Stimulated activated memory B cell treated with anti-CD40 and anti-IgM and Interleukin-4, amounts not matched to agents 10 μg/mL and 1 μg/mL and 100 μg/mL, for 72 hours (primary cell): Measurements from ENCODE around the gene CTSO.
A peak's percentile ranks its signal among the peaks of the same experiment; 100 is the strongest.

Experiments
- ATAC-seq: fragments of 150-1000 bp; cut with Tn5 transposase; 2 replicates; pipeline ENCODE4 v1.10.0; 2021
- H3K27ac Mint-ChIP-seq: one replicate; pipeline ENCODE4 v1.8.0; 2022; ENCODE audit warnings: mild to moderate bottlenecking, mixed read lengths
- H3K27me3 Mint-ChIP-seq: one replicate; pipeline ENCODE4 v1.8.0; 2022; ENCODE audit warnings: mixed read lengths
- H3K36me3 Mint-ChIP-seq: one replicate; pipeline ENCODE4 v1.8.0; 2022; ENCODE audit warnings: mixed read lengths
- H3K4me1 Mint-ChIP-seq: one replicate; pipeline ENCODE4 v1.8.0; 2022; ENCODE audit warnings: mixed read lengths
- H3K4me3 Mint-ChIP-seq: one replicate; pipeline ENCODE4 v1.8.0; 2022; ENCODE audit warnings: mild to moderate bottlenecking, moderate library complexity, mixed read lengths
- H3K9me3 Mint-ChIP-seq: one replicate; pipeline ENCODE4 v1.8.0; 2022; ENCODE audit warnings: mixed read lengths

CTSO gene, protein sequence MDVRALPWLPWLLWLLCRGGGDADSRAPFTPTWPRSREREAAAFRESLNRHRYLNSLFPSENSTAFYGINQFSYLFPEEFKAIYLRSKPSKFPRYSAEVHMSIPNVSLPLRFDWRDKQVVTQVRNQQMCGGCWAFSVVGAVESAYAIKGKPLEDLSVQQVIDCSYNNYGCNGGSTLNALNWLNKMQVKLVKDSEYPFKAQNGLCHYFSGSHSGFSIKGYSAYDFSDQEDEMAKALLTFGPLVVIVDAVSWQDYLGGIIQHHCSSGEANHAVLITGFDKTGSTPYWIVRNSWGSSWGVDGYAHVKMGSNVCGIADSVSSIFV

DNA sequence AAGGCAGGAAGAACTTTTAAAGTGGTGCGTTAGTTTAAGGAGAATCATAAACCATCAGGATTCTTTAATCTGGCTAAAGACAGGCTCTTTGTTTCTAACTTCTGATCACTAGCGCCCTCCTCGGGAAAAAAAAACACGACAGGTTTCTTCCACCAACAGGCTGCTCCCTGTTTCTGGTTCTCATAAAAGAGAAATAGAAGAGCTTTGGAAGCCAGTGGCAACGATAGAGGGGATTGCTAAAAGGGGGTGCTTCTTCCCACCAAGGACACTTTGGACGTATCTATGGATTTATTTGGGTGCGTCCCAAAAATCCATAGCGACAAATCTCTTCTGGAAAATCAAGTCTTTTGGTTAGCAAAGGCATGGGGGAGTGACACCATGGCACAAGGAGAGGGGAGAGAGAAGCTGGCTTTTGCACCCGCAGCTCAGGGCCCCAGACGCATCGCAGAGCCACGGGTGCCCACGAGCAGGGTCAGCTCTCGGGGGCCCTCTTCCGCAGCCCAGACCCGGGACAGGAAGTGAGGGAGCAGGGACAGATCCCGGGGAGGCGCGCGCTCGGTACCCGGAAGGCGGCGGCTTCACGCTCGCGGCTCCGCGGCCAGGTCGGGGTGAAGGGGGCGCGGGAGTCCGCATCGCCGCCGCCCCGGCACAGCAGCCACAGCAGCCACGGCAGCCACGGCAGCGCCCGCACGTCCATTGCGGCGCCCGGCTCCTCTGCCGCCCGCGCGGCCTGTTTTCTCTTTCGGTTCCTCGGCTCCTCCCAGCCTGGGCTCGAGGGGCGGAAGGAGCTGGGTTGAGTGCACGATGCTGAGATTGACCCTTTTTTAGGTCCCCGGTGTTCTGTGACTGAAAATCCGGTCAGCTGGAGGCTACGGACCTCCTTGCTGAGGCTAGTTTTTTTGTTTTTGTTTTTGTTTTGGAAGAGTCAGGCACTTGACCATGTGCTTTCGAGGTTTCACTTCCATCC is at the start of gene CTSO:
CTSO (minus strand) TSS at position 716 of the 967 bp plus-strand sequence; CDS start at position 697, 19 bp downstream.
- no peaks in the 10 kb centered on the region for H3K9me3 Mint-ChIP-seq
- peaks cover 6% of the 10 kb centered on the region for H3K4me1 Mint-ChIP-seq
- H3K27me3 Mint-ChIP-seq, result peaks cover under 1% of the 10 kb centered on the region
- ATAC-seq, result peak; percentile 95
- no peaks in the 10 kb centered on the region for H3K36me3 Mint-ChIP-seq
- H3K4me3 Mint-ChIP-seq, result peak within 1 kb of the TSS; percentile 94
- peak within 1 kb of the TSS; percentile 95 for H3K27ac Mint-ChIP-seq

DNA sequence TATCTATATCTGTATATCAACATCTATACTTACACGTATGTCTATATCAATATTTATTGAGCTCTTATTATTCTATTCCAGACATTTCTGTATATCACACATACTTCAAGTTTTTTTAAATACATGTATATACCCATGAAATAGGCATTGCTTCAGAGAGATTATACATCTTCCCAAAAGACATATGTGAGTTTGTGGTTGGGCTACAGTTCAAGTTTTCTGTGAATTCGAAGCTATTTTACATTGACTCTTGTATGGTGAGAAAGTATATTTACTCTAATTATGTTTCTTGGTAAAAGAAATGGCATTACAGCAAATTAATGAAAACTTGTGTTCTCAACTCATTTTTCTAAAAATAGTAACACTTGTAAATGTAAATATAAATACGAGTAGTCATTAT is 46.8 kb upstream of the CTSO start:
- H3K4me3 Mint-ChIP-seq, result no peak overlapping the region
- no peaks in the 10 kb centered on the region for H3K4me1 Mint-ChIP-seq
- ATAC-seq, result no peak

DNA sequence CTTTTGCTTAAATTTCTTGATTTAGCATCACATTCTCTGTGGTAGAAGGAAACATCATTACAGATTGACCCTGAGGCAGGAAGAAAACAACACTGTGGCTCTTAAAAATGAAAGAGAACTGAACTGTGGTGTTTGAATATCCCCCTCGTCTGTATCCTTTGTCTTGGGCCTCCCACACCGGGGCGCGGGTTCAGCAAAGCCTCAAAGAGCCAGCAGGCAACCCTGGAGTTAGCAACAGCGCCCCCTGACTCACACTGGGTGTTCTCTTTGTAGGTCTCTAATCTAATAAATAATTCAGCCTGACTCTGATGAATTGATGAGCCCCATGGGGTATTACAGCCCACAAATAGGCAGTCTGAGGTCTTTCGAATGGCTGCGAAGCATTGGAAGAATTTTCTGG is 46.1 kb upstream of the CTSO start:
- Mint-ChIP-seq H3K27ac (no peak overlapping the region), H3K4me1 (no peaks in the 10 kb centered on the region), H3K27me3 (no peaks in the 10 kb centered on the region), H3K36me3 (no peaks in the 10 kb centered on the region), H3K9me3 (no peaks in the 10 kb centered on the region), H3K4me3 (no peak overlapping the region)
- ATAC-seq, result no peak

More for the DNA sequence above, 46.8 kb upstream of the CTSO start:
- no peaks in the 10 kb centered on the region for H3K36me3 Mint-ChIP-seq
- H3K9me3 Mint-ChIP-seq, result no peaks in the 10 kb centered on the region
- H3K27ac Mint-ChIP-seq, result no peak overlapping the region
- no peaks in the 10 kb centered on the region for H3K27me3 Mint-ChIP-seq

DNA sequence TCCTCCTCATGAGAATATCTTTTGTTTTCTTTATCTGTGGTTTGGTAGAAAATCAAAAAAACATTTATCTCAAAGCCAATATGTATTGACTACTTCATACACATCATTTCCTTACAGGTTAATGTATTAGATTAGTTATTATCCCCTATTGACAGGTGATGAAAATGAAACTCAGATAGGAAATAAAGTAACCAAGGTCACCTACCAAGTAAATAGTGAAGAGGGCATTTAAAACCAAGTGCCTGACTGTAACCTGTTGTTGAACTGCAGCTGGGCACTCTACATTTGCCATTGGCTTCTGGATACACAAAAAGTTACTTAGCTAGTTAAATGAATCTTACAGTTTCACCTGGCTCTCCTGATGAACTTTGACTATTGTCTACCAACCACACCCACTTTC is 41.4 kb upstream of the CTSO start:
- Mint-ChIP-seq H3K4me3 (no peak overlapping the region), H3K27ac (no peak overlapping the region), H3K36me3 (no peaks in the 10 kb centered on the region), H3K4me1 (no peaks in the 10 kb centered on the region), H3K9me3 (no peaks in the 10 kb centered on the region), H3K27me3 (no peaks in the 10 kb centered on the region)
- ATAC-seq, result no peak

DNA sequence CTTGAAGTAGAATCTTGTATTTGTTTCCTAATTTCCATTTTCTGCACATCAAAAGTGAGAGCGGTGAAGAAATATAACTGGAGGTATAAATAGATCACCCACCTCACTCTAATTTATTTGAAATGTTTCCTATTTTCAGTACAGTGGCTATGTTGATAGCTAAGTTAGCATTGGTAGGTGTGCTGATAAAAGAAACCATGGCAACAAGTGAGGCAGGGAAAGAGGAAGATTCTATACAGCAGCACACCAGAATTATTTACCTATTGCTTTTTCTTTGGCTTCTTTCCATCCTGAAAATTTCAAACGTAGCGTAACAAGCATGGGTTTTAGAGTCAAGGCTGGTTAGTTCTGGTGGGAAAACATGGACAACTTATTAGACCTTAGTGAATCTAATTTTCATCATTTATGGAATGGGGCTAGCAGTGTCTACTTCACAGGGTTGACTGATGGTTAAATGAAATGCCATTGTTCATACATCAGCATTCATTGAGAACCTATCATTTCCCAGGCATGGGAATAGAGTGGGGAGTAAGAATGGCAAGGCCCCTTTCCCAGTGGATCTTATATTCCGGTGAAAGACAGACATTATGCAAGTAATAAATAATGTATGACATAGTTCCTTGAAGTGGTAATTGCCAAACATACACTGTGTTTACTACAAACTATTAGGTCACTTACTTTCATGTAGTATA is 30.6 kb upstream of the CTSO start:
- Mint-ChIP-seq H3K27me3 (no peaks in the 10 kb centered on the region), H3K27ac (no peak overlapping the region), H3K4me1 (no peaks in the 10 kb centered on the region), H3K4me3 (no peak overlapping the region), H3K36me3 (no peaks in the 10 kb centered on the region), H3K9me3 (peaks cover 8% of the 10 kb centered on the region)
- ATAC-seq, result no peak

DNA sequence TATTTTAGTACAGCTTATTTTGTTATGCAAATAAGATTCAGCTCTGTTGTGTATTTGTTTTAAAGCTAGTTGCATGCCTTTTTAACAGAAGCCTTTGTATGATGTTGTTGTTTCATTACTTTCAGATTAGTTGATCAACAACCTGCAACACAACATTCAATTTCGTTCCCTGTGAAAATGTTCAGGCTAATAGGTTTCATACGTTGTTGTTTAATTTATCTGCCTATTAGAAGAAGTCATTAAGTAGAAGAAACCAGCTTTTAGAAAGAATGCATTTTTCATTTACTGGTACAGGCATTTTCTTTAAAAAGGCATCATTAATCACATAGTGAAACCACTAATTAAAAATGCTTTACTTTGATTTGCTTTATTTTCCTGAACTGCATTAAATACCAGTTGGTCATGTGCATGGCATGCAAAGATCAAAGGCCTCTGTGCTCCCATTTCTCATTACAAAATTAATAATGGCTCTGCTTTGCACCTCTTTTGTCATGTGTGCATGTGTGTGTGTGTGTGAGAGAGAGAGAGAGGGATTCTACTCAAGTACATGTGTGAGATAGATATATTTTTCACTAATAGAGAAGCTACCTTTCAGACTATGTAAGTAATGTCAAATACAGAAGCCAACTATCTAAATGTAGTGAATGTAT is 29.2 kb upstream of the CTSO start:
- no peak for ATAC-seq
- no peaks in the 10 kb centered on the region for H3K36me3 Mint-ChIP-seq
- peaks cover 10% of the 10 kb centered on the region for H3K9me3 Mint-ChIP-seq
- H3K27ac Mint-ChIP-seq, result no peak overlapping the region
- no peaks in the 10 kb centered on the region for H3K27me3 Mint-ChIP-seq
- no peaks in the 10 kb centered on the region for H3K4me1 Mint-ChIP-seq
- H3K4me3 Mint-ChIP-seq, result no peak overlapping the region

DNA sequence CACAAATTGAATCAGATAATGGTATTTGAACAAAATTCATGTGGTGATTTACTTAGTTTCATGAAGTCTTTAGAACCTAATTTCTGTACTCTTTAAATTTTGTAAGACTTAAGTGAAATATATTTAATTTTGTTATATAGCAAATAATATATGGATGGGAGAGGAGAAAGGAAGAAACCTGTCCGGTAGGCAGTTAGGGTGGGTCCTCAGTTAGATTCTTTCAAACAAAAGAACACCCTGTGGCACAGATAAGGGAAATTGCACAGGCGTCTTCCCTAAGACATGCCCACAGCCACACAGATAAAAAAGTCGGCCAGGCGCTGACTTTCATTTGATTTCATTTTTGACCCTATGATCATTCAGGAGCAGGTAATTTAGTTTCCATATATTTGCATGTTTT is 25.1 kb upstream of the CTSO start:
- Mint-ChIP-seq H3K36me3 (no peaks in the 10 kb centered on the region), H3K4me3 (no peak overlapping the region), H3K9me3 (peaks cover 10% of the 10 kb centered on the region), H3K27ac (no peak overlapping the region), H3K27me3 (no peaks in the 10 kb centered on the region), H3K4me1 (no peaks in the 10 kb centered on the region)
- no peak for ATAC-seq

DNA sequence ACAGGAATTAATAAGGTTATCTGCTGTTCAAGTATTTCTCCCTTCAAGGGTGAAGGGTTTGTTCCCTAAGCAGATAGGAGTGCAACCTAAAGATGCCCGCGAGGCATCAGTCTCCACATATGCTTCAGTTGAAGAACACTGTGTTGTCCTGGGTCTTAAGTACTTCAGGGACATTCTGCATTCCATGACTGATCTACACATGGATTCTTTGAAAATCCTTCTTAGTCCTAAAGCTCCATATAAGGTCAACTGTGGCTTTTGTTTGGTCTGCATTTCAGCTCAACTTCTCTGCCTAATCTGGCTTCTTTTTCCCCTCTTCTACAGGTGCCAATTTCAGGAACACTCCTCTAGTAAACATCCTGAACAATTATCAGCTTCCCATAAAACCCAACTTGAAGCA is 21.8 kb upstream of the CTSO start:
- ATAC-seq, result no peak
- no peaks in the 10 kb centered on the region for H3K27me3 Mint-ChIP-seq
- no peaks in the 10 kb centered on the region for H3K4me1 Mint-ChIP-seq
- H3K4me3 Mint-ChIP-seq, result no peak overlapping the region
- H3K27ac Mint-ChIP-seq, result no peak overlapping the region
- H3K36me3 Mint-ChIP-seq, result no peaks in the 10 kb centered on the region
- peaks cover 9% of the 10 kb centered on the region for H3K9me3 Mint-ChIP-seq

DNA sequence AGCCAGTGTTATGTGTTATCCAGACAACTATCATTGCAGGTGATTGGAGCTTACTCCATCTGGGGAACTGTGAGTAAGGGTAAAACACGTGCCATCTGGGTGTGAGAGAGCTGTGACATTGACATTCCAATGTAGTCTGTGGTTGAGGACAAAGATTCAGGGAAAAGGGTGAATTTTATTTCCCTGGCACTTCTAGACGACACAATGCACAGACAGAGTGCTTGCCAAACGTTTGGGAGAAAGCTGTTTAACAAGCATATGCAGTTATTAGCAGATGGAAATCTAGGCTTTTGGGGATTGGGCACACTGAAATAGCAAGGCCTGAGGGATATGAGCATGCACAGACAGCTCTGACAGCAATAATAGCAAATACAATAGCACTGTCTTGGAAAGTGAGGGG is 21.3 kb upstream of the CTSO start:
- H3K4me1 Mint-ChIP-seq, result no peaks in the 10 kb centered on the region

DNA sequence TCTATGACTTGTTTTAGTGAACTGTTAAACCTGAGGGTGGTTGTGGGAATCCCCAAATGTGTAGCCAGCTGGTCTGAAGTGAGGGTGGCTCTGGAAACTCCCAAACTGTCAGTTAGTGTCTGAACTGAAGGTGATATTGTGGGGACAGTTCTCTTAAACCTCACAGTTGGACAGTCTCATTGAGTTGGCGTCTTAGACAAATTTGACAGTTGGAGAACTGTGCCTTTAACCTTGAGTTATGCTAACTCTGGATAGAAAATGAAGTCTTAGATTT is 20.7 kb upstream of the CTSO start:
- no peak overlapping the region for H3K27ac Mint-ChIP-seq

More for the DNA sequence above, 21.3 kb upstream of the CTSO start:
- H3K27me3 Mint-ChIP-seq, result no peaks in the 10 kb centered on the region
- no peak overlapping the region for H3K27ac Mint-ChIP-seq
- no peaks in the 10 kb centered on the region for H3K36me3 Mint-ChIP-seq
- no peak for ATAC-seq
- H3K4me3 Mint-ChIP-seq, result no peak overlapping the region
- H3K9me3 Mint-ChIP-seq, result peaks cover 8% of the 10 kb centered on the region

DNA sequence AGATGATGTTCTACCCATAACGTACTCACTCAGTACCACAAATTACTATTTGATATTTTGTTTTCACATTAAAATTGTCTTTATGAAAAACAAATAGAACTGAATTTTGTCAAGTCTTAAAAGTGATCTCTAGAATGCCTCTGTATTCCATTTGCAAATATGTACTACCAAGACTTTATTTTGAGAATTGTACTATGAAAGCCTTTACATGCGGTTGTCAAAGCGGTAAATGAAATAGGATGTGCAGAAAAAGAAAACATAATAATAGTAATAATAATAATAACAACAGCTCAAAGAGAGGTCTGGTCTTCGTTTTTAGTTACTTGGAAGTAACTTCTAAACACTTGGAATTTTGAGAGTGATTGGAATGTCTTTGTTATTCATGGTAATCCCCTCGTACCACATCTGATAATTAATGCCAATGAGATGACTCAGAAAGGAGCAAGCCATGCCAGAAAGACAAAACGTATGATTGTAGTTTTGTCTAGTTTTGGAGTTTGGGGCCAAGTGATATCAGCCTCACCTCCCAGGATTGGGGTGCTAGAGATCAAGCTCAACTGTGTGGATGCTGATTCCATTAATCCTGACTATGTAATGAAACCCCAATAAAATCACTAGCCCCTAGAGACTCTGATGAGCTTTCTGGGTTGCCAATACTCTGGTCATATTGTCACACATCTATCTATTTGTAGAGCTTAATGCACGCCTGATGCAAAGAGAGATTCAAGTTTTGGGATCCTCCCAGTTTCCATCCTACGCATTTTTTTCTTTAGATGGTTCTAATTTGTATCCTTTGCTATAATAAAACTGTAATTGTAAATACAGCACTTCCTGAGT is 20.2 kb upstream of the CTSO start:
- no peaks in the 10 kb centered on the region for H3K4me1 Mint-ChIP-seq
- ATAC-seq, result no peak
- no peak overlapping the region for H3K27ac Mint-ChIP-seq
- no peaks in the 10 kb centered on the region for H3K36me3 Mint-ChIP-seq
- H3K9me3 Mint-ChIP-seq, result no peaks in the 10 kb centered on the region
- no peaks in the 10 kb centered on the region for H3K27me3 Mint-ChIP-seq
- no peak overlapping the region for H3K4me3 Mint-ChIP-seq

More for the DNA sequence above, 20.7 kb upstream of the CTSO start:
- ATAC-seq, result peak; percentile 66
- H3K36me3 Mint-ChIP-seq, result no peaks in the 10 kb centered on the region
- no peaks in the 10 kb centered on the region for H3K4me1 Mint-ChIP-seq
- peaks cover 4% of the 10 kb centered on the region for H3K9me3 Mint-ChIP-seq
- no peak overlapping the region for H3K4me3 Mint-ChIP-seq
- H3K27me3 Mint-ChIP-seq, result no peaks in the 10 kb centered on the region

DNA sequence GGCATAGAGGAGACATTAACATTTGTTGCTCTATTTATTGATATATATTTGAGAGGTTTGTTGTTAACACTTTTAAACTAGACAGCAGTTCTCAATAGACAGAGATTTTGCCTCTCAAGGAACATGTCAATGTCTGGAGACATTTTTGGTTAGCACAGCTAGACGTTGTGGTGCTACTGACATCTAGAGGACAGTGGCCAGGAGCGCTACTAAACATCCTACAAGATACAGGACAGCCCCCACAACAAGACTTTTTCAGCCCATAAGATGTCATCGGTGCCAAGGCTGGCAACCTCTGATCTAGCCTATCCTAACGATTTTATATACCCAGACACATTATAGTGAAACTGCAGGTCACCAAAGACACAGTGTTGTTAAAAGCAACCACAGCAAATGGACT is 18.4 kb upstream of the CTSO start:
- Mint-ChIP-seq H3K27me3 (no peaks in the 10 kb centered on the region), H3K27ac (no peak overlapping the region), H3K36me3 (no peaks in the 10 kb centered on the region), H3K9me3 (peaks cover 4% of the 10 kb centered on the region), H3K4me3 (no peak overlapping the region), H3K4me1 (no peaks in the 10 kb centered on the region)
- no peak for ATAC-seq

DNA sequence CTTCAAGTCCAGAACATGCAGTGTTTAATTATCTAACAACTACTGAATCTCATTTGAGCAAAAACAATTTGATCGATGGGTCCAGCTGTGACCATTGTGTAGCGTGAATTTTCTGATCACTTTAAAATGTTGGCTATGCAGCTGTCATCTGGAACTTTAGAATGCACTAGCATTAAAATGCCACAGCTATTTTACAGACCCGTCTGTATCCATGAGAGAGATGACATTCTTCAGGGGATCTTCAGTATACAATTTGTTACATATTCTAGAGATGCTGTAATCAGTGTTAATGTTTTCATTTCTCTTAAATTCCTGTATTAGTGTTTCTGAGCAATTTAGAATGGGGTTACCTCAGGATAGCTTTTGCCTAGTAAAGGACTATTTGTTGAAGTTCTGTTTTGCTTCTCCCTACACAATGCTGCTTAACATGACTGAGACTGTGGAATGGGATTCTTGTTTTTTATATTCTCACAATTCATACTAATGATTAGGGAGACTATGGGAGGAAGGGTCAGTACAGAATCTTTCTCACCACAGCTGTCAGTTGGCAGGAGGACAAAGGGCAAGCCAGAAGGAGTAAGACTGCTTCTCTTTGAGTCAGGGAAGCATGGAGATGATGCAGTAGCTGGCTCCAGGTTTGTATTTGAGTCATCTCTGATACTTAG is 13.2 kb upstream of the CTSO start:
- peaks cover 4% of the 10 kb centered on the region for H3K9me3 Mint-ChIP-seq
- no peak overlapping the region for H3K4me3 Mint-ChIP-seq
- no peak for ATAC-seq
- H3K36me3 Mint-ChIP-seq, result no peaks in the 10 kb centered on the region
- H3K27me3 Mint-ChIP-seq, result no peaks in the 10 kb centered on the region
- H3K4me1 Mint-ChIP-seq, result no peaks in the 10 kb centered on the region
- no peak overlapping the region for H3K27ac Mint-ChIP-seq

DNA sequence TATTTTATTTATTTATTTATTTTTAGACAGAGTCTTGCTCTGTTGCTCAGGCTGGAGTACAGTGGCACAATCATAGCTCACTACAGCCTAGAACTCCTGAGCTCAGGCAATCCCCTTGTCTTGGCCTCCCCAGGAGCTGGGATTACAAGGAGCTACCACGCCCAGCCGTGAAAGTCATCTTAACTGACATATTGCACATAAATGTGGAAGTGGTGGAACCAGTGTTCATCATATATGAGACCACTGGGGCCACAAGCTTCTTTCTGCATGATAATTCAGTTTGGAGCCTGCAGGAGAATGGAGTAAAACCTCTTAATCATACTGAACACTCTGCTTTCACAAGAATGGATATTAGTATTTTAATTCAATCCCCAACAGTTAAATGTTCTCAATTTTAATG is 12.5 kb upstream of the CTSO start:
- Mint-ChIP-seq H3K4me3 (no peak overlapping the region), H3K36me3 (no peaks in the 10 kb centered on the region), H3K9me3 (peaks cover 4% of the 10 kb centered on the region), H3K4me1 (no peaks in the 10 kb centered on the region), H3K27ac (no peak overlapping the region), H3K27me3 (no peaks in the 10 kb centered on the region)
- ATAC-seq, result no peak
